Fibroblast of the aortic adventitia (primary cell): ENCODE results near the gene SLC39A2. TPM values are rescaled to one million over a fixed set of nuclear protein-coding genes. Genes with fewer than 3 reads are reported as not detected.

Experiments
- DNase-seq: peaks from one replicate; pipeline ENCODE4 v3.0.0-alpha.2; 2010; ENCODE audit warnings: low read depth
- H3K4me3 ChIP-seq: 2 replicates; pipeline ENCODE4 v1.5.1; 2011; ENCODE audit warnings: low read depth, mild to moderate bottlenecking, control low read depth, low read length, moderate library complexity
- CTCF ChIP-seq: IDR thresholded peaks from 2 replicates; pipeline ENCODE4 v1.5.1; 2011; ENCODE audit warnings: mild to moderate bottlenecking, low read length, control low read depth, inconsistent platforms; ENCODE audit not compliant: insufficient read depth
- total RNA-seq: library from RNA; depleted of rRNA; stranded (reverse); fragments of >200 nt; gene quantifications from 2 replicates; pipeline ENCODE4 v1.2.3, GENCODE V29; 2012; ENCODE audit warnings: low replicate concordance

SLC39A2 gene
- total RNA-seq, 1 donor, result 0.18 TPM

GRCh38 chr14:21019366-21019765 lies 20.3 kb downstream of the SLC39A2 start:
- no peak for DNase-seq
- H3K4me3 ChIP-seq, result no peak overlapping the region
- no peak for TF ChIP-seq CTCF

DNA sequence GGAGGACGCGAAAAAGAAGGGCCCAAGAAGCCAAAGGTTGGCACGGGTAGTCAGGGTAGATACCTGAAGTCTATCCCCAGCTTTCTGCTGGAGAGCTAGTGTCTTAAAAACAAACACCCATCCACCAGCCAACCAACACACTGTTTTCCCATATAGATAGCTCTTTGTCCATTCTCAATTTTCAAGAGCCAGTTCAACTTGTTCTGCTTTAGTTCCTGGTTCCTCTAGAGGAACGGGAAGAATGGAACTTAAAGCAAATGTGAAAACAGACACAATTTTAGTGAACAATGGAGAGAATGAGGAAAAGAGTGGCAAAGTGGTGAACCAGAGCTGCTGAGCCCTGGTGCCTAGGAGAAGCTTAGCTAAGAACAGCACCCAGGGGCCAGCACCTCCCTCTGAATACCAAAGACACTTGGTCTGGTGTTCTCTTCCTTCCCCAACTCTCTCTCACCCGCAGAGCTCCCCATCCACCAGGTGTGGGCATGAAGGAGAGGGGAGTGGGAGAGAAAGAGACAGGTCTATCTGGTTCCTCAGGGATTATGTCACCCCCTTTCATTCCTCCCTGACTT lies 22.0 kb downstream of the SLC39A2 start:
- no peak overlapping the region for H3K4me3 ChIP-seq
- TF ChIP-seq CTCF, result no peak
- no peak for DNase-seq

- TF ChIP-seq CTCF, result no peak
- H3K4me3 ChIP-seq, result no peak overlapping the region
- no peak for DNase-seq
Observed at GRCh38 chr14:21022686-21023085, 23.6 kb downstream of the SLC39A2 start.

DNA sequence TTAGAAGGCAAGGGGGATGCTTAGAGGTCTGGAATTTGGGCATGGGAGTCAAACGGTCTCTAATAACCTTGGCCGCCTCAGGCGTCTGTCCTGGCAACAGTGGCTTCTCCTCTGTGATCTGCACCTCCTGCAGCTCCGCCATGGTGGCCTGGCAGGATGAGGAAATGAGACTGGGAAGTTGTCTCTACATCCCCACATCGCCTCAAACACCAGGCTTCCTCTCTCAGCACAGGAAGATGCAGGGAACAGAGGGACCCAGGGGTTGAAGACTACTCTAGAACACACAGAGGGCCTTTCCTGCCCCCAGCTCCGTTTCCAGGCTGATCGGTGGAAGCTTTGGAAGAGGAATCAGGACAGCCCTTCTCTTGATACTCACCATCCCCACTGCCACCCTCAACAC lies 24.1 kb downstream of the SLC39A2 start:
- H3K4me3 ChIP-seq, result no peak overlapping the region
- no peak for TF ChIP-seq CTCF
- DNase-seq, result no peak

GRCh38 chr14:21023817-21024584 lies 24.9 kb downstream of the SLC39A2 start:
- DNase-seq, result no peak
- H3K4me3 ChIP-seq, result peak overlapping the region; percentile 57
- TF ChIP-seq CTCF, result no peak

GRCh38 chr14:21024585-21025370 lies 25.7 kb downstream of the SLC39A2 start, which contains the start of gene NDRG2:
TSS of gene NDRG2 (minus strand) at chr14:21025061. CDS start at chr14:21023315, 1,746 bp downstream.
- TF ChIP-seq CTCF, result no peak
- peak within 1 kb of the TSS; percentile 57 for H3K4me3 ChIP-seq
- DNase-seq, result no peak
